Measurements from ENCODE around the gene YIPF6. TPM values are rescaled to one million over a fixed set of nuclear protein-coding genes. Genes with fewer than 3 reads are reported as not detected.

YIPF6 gene
- total and polyA plus RNA-seq, 2 donors from 2014 or later, result 16.2 to 41.6 TPM

DNA sequence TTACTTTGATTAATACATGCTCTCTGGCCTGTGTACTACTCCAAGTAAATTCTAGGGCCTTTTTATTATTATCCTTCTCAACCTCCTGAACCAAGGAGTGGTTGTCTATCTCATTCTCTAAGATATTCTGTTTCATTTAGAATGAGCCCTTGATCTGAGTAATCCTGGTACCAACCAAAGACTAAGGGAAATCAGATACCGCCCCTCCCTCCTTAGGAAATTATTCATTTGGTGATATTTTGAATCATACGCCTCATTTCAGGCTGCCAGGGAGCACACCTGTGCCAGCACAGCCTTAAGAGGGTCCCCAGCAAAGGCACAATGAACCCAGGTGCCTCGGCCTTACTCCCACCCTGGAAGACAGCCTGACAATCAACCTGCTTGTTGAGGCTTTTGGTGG is 75.4 kb downstream of the YIPF6 start:
- Histone ChIP-seq H3K4me3 (ENCODE audit: low read length in 3 of 3) (no peak overlapping the region), H3K36me3 (ENCODE audit: control insufficient read depth in 2 of 3, insufficient read depth in 3 of 3, low read length in 3 of 3) (no peaks in the 10 kb centered on the region), H3K9me3 (ENCODE audit: control insufficient read depth in 2 of 3, insufficient read depth in 1 of 3, low read length in 3 of 3) (no peaks in the 10 kb centered on the region), H3K9ac (ENCODE audit: low read length in 3 of 3) (no peak overlapping the region), H3K27ac (ENCODE audit: low read depth in 2 of 2, low read length in 2 of 2) (no peak overlapping the region), H3K27me3 (ENCODE audit: control insufficient read depth, insufficient read depth, low read length) (no peaks in the 10 kb centered on the region), H3K4me1 (ENCODE audit: control insufficient read depth in 2 of 3, insufficient read depth in 2 of 3, low read depth in 1 of 3, low read length in 3 of 3) (no peaks in the 10 kb centered on the region)
- FAIRE-seq (no peak), DNase-seq (no peak)
- TF ChIP-seq, protein P1, sequence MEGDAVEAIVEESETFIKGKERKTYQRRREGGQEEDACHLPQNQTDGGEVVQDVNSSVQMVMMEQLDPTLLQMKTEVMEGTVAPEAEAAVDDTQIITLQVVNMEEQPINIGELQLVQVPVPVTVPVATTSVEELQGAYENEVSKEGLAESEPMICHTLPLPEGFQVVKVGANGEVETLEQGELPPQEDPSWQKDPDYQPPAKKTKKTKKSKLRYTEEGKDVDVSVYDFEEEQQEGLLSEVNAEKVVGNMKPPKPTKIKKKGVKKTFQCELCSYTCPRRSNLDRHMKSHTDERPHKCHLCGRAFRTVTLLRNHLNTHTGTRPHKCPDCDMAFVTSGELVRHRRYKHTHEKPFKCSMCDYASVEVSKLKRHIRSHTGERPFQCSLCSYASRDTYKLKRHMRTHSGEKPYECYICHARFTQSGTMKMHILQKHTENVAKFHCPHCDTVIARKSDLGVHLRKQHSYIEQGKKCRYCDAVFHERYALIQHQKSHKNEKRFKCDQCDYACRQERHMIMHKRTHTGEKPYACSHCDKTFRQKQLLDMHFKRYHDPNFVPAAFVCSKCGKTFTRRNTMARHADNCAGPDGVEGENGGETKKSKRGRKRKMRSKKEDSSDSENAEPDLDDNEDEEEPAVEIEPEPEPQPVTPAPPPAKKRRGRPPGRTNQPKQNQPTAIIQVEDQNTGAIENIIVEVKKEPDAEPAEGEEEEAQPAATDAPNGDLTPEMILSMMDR (IDR thresholded peaks at IDR 0.05; ENCODE audit: borderline replicate concordance, extremely low read depth, insufficient read depth), result no peak
- intact Hi-C loops (cut with DNase I), result no loop called here

DNA sequence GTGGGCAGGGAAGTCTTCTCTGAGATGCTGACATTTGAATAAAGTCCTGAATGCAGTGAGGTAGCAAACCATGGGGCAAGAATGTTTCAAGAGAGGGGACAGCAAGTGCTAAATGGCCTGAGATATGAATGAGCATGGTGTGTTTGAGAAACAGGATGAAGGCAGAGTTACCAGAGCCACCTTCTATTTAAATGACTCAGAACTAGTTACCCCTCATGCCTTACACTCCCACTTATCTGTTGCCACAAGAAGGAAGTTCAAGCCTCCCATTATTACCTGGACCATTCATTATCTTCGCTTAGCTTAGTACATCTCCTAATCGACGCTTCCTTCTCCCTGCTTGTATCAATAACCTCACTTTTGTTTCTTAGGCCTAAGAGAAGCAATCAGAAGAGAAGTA is 81.0 kb downstream of the YIPF6 start:
- TF ChIP-seq, protein P1 (IDR thresholded peaks at IDR 0.05; ENCODE audit: borderline replicate concordance, extremely low read depth, insufficient read depth), result no peak
- Histone ChIP-seq H3K9ac (ENCODE audit: low read length in 3 of 3) (no peak overlapping the region), H3K36me3 (ENCODE audit: control insufficient read depth in 2 of 3, insufficient read depth in 3 of 3, low read length in 3 of 3) (no peaks in the 10 kb centered on the region), H3K9me3 (ENCODE audit: control insufficient read depth in 2 of 3, insufficient read depth in 1 of 3, low read length in 3 of 3) (no peaks in the 10 kb centered on the region), H3K27me3 (ENCODE audit: control insufficient read depth, insufficient read depth, low read length) (no peaks in the 10 kb centered on the region), H3K4me1 (ENCODE audit: control insufficient read depth in 2 of 3, insufficient read depth in 2 of 3, low read depth in 1 of 3, low read length in 3 of 3) (no peaks in the 10 kb centered on the region), H3K27ac (ENCODE audit: low read depth in 2 of 2, low read length in 2 of 2) (no peak overlapping the region), H3K4me3 (ENCODE audit: low read length in 3 of 3) (no peak overlapping the region)
- no peak for FAIRE-seq
- intact Hi-C loops (cut with DNase I), result no loop called here
- no peak for DNase-seq

DNA sequence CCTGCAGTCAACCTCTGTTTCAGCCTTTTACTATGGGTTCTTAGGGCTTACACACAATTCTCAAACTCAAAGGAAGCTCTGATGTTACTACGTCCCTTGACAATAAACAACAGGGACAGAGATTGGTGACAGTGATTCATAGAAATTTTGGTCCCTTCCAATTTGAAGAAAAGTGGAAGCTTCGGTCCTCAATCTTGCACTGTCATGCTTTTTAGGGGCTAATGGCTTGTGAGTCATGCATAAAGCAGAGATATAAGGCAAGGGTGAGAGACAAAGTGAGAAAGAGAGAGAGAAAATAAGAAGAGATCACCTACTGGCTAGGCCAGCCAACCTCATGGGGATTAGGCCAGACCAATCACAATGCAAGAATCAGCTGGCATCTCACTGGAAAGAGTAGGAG is 85.4 kb downstream of the YIPF6 start:
- Histone ChIP-seq H3K4me3 (ENCODE audit: low read length in 3 of 3) (no peak overlapping the region), H3K9me3 (ENCODE audit: control insufficient read depth in 2 of 3, insufficient read depth in 1 of 3, low read length in 3 of 3) (no peaks in the 10 kb centered on the region), H3K9ac (ENCODE audit: low read length in 3 of 3) (no peak overlapping the region), H3K4me1 (ENCODE audit: control insufficient read depth in 2 of 3, insufficient read depth in 2 of 3, low read depth in 1 of 3, low read length in 3 of 3) (no peaks in the 10 kb centered on the region), H3K36me3 (ENCODE audit: control insufficient read depth in 2 of 3, insufficient read depth in 3 of 3, low read length in 3 of 3) (no peaks in the 10 kb centered on the region), H3K27me3 (ENCODE audit: control insufficient read depth, insufficient read depth, low read length) (no peaks in the 10 kb centered on the region), H3K27ac (ENCODE audit: low read depth in 2 of 2, low read length in 2 of 2) (no peak overlapping the region)
- FAIRE-seq (no peak), DNase-seq (no peak)
- intact Hi-C loops (cut with DNase I), result no loop called here
- TF ChIP-seq, protein P1 (IDR thresholded peaks at IDR 0.05; ENCODE audit: borderline replicate concordance, extremely low read depth, insufficient read depth), result no peak

Other genes with a start within 250 kb of the YIPF6 start
- 9.5 TPM for gene OPHN1, start 65.6 kb upstream of the YIPF6 start, total RNA-seq
- 1.9 TPM for gene OPHN1, start 65.6 kb upstream of the YIPF6 start, polyA plus RNA-seq (ENCODE audit: insufficient read depth, low read depth, low replicate concordance)
- 23.4 TPM for gene STARD8, start 148.6 kb downstream of the YIPF6 start, total RNA-seq
- 12.7 TPM for gene STARD8, start 148.6 kb downstream of the YIPF6 start, polyA plus RNA-seq (ENCODE audit: insufficient read depth, low read depth, low replicate concordance)